Measurements from ENCODE around the gene OR6B1. TPM values are rescaled to one million over a fixed set of nuclear protein-coding genes. Genes with fewer than 3 reads are reported as not detected.

OR6B1 gene
- total and polyA plus RNA-seq, 2 donors (not counting 3 experiments of a cell fraction or from before 2014, with no cell fraction given): not detected

DNA sequence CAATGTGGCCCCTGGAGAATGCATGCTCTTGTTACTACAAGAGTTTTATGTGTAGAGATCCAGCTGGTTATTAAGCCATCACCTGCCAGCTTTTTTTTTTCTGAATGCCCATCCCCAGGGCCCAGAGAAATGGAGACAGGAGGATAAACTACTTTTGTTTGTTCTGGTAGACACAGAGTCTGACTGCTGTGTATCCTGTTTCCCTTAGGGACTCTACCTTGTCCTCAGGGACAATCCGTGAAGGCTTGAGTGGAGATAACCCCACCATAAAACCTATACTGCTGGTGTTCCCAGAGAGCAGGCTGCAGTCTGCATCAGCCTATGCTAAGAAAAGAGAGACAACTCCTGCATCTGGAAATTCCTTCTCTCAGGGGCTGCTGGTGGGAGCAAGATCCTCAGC is 48.5 kb downstream of the OR6B1 start, which contains the start of gene OR2A5:
OR2A5 (plus strand) TSS at position 301 of the 400 bp plus-strand sequence. CDS start 1,454 bp downstream, outside the sequence.
- BruUV-seq (replicated peaks): no TSS peak

More for the DNA sequence above, 48.5 kb downstream of the OR6B1 start, which contains the start of gene OR2A5:
- Histone ChIP-seq H3K9ac (replicated peaks; ENCODE audit: extremely low read depth, insufficient read depth, low read length) (no peak within 1 kb of the TSS), H3K27me3 (ENCODE audit: control insufficient read depth in 2 of 2, insufficient read depth in 2 of 2, low read length in 2 of 2) (peaks cover 0 to 5% of the 10 kb centered on the region in 2 experiments), H4K20me1 (replicated peaks; ENCODE audit: control insufficient read depth, extremely low read depth, insufficient read depth, low read length) (no peaks in the 10 kb centered on the region), H3K4me2 (ENCODE audit: insufficient read depth, low read length) (no peak within 1 kb of the TSS), H2AFZ (ENCODE audit: low read depth, low read length) (no peak within 1 kb of the TSS), H3K27ac (ENCODE audit: insufficient read depth, low read depth, low read length) (no peak within 1 kb of the TSS), H3K4me3 (replicated peaks in 1 of 3; ENCODE audit: insufficient read depth in 1 of 3, low read depth in 1 of 3, low read length in 3 of 3) (no peak within 1 kb of the TSS), H3K36me3 (ENCODE audit: control insufficient read depth in 2 of 2, extremely low read depth in 1 of 2, insufficient read depth in 2 of 2, low read length in 2 of 2) (no peaks in the 10 kb centered on the region), H3K4me1 (ENCODE audit: control insufficient read depth, extremely low read depth, insufficient read depth, low read length) (no peaks in the 10 kb centered on the region), H3K9me1 (replicated peaks; ENCODE audit: control insufficient read depth, extremely low read depth, insufficient read depth, low read length) (no peaks in the 10 kb centered on the region), H3K9me3 (replicated peaks; ENCODE audit: control insufficient read depth, insufficient read depth, low read length) (no peaks in the 10 kb centered on the region), H3K79me2 (ENCODE audit: control insufficient read depth, insufficient read depth, low read length) (no peaks in the 10 kb centered on the region)
- intact Hi-C loops (cut with micrococcal nuclease) (no loop called here), dilution Hi-C loops (cut with MboI; ENCODE audit: extremely low pct_ligation_motif_present, low sequenced_read_pairs) (no loop called here)
- DNase-seq (ENCODE audit: low read depth, low spot score) (no peak), FAIRE-seq (no peak)
- CTCF ChIA-PET: no interaction called here
- POLR2A ChIA-PET: no interaction called here
- TF ChIP-seq POLR2AphosphoS5 (IDR thresholded peaks at IDR 0.05; ENCODE audit: insufficient read depth, low read depth, low read length): no peak
- no peak for TF ChIP-seq GATA2 (IDR thresholded peaks at IDR 0.05; ENCODE audit: insufficient read depth, insufficient read length, low read depth, low read length)
- TF ChIP-seq, protein P1, sequence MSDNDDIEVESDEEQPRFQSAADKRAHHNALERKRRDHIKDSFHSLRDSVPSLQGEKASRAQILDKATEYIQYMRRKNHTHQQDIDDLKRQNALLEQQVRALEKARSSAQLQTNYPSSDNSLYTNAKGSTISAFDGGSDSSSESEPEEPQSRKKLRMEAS (IDR thresholded peaks at IDR 0.05; ENCODE audit: insufficient read depth, insufficient read length): no peak
- no peak for TF ChIP-seq POLR2A (IDR thresholded peaks at IDR 0.05; ENCODE audit: low read depth, low read length)
- no peak for TF ChIP-seq JUN (IDR thresholded peaks at IDR 0.05; ENCODE audit: borderline replicate concordance, insufficient read depth, insufficient read length, low read depth)
- no peak for TF ChIP-seq FOS (IDR thresholded peaks at IDR 0.05; ENCODE audit: borderline replicate concordance, insufficient read depth, low read length)
- no peak for TF ChIP-seq MYC (IDR thresholded peaks at IDR 0.05; ENCODE audit: low read depth, low read length)
- no peak for TF ChIP-seq CTCF (IDR thresholded peaks at IDR 0.05; ENCODE audit: extremely low read depth in 1 of 2, insufficient read depth in 1 of 2, low read depth in 1 of 2, low read length in 2 of 2)
- no peak for TF ChIP-seq EZH2 (IDR thresholded peaks at IDR 0.05; ENCODE audit: borderline replicate concordance, low read depth, low read length, severe bottlenecking)
